SK-N-MC (cell line): ENCODE data around the gene HABP2.

ENCODE experiments used
- EZH2 ChIP-seq: fragments of 200-600 bp; sonication (generic); IDR thresholded peaks from one replicate; pipeline ENCODE4 v1.6.1; 2017; ENCODE audit warnings: antibody characterized with exemption
- POLR2AphosphoS5 ChIP-seq: IDR thresholded peaks from 2 replicates; pipeline ENCODE4 v1.6.1; 2012; ENCODE audit warnings: mild to moderate bottlenecking, low read depth, low read length, borderline replicate concordance

GRCh38 chr10:113534423-113534822 is 18.4 kb upstream of the HABP2 start:
- TF ChIP-seq POLR2AphosphoS5 (no peak), EZH2 (no peak)
